HG03175 (cell line): Measurements from ENCODE around the gene CPVL.

Source experiments
- ATAC-seq: cut with Tn5 transposase; IDR thresholded peaks from one replicate; pipeline ENCODE4 v1.9.1; 2021; ENCODE audit warnings: mild to moderate bottlenecking, moderate library complexity; ENCODE audit not compliant: unreplicated experiment

CPVL gene

DNA sequence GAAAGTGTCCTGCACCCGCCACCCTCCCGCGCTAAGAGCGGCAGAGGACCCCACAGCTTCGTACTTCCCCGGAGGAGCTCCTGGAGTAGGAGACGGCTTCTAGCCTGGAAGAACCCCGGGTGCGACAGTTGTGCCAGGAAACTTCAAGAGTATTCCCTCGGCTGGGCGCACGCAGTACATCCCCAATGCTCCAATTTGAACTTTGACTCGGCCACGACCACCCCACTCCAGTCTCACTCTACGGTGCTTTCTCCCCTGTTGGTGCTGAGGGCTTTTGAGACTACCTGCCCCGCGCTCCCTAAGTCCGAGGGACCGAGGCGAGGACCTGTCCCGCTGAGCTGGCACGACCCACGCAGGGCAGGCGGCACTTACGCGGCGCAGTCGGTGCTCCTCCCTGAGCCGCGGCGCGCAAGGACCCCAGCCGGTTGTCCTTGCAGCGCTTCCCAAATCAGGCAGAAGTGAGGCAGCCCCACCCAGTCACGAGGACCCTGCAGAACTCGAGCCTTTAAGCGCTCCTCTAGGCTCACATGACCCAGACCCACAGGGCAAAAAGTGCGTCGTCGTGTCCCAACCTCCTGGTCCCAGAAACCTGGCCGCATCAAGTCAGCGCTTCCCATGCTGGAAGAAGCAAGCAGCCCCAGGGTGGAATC is at the start of gene CPVL:
CPVL (minus strand) TSS at position 481 of the 650 bp plus-strand sequence. CDS start 25,476 bp downstream, outside the sequence.
- ATAC-seq, result no peak

DNA sequence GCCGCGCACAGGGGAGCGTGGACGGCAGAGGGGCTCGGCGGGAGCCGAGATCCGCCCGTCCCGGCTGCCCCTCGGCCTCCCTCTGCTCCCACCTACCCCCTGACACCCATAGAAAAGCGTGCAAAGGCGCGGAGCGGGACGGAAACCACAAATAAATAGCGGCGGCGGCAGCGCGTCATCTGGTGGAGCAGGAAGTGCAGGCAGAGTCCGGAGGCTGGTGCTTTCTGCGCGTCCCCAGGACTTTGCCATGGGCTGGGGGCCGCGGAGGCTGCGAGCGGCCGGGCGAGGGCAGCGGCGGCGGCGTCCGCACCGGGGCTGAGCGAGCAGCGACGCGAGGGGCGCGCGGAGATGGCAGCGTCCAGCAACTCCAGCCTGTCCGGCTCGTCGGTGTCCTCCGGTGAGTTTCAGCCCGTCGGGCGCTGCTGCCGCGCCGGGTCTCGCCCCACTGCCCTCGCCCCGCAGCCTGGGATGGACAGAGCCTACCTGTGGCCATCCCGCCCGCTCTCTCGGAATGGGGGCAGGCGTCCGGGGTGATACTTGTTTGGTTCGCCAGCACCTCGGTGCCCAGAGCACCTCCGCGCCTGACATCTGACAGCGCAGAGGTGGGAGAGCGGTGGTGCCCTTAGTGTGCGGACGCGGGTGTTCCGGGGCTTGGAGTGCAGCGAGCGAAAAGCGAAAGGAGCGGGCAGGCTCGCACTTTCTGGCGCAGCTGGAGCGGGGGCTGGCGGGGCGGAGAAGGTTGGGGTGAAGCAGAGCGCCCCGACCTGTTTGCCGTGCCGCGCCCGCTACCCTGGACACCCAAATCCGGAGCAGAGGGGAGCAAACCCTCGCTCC is 48.5 kb upstream of the CPVL start, which contains the start of gene CHN2:
CHN2 (plus strand) TSS at position 182 of the 834 bp plus-strand sequence.
- ATAC-seq, result peak; percentile 48

DNA sequence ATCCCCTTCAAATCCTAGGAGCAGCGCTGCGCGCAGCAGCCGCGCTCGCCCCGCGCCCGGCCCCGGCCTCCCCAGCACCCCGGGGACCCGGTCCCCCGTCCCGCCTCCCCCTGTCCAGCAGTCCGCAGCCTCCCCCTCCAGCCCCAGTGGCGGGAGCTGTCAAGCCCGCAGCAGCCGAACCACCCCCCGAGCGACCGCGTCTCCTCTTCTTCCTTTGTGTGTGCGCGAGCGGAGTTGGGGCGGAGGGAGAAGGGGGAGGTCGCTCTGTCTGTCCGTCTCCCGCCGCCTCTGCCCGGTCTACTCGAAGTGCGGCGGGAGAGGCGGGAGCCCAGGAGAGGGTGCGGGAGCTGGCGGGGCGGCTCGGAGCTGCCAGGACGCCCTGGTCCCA is 47.9 kb upstream of the CPVL start:
- peak; percentile 8 for ATAC-seq

DNA sequence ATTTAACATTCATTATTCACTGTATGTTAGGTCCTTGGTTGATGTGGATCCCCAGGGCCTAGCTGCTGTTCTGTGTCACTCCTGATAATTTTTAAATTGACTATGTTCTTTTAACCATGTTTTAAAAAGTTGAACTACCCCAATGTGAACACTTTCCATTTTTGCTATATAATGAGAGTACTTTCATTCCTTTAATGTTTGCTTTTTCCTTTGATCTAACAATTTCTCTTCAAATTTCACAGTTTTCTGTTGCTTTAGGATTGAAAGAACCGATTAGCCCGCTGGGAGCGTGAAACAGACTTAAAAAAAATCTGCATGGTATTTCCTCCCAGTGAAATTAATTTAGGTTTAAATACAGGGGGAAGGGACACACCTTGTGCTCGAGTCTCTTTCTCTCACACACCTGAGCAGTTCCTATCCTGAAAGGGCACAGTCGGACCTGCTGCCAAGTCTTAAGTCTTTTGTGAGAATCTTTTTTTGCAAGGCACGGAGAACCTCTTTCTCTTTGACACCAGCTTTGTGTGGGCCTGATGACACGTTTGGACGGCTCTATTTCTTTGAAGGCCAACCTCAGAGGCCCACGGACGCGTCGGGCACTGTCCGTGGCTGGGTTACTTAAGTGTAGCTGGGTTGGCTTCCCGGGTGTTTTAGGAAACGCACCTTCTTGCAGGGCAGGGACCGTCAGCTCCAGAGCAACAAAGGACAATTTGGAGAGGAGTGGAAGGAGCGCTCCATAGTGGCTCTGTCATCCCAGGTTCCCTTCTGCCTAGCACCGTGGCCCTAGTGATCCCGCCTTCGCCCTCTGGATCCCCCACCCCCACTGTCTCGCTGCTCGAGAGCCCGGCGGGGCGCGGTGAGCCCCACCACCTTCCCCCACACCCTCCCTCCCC is 47.2 kb upstream of the CPVL start:
- ATAC-seq, result no peak

DNA sequence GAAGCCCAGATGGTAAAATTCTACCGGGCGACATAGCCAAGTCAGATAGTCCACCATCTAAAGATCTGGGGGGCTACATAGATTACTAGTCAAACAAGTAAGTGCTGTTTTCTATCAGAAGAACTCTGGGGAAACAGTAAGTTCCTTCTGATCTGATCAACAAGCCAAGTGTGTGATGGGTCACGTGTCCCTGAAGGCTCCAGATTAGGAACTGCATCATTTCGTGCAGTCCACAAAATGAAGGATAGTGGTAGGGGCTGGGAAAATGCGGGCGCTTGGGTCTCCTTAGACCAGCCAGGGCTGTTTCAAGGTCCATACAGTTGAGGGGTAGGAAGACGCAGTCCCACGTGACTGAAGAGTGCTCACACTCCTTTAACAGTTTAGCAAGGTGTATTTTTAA is 46.5 kb upstream of the CPVL start:
- no peak for ATAC-seq

DNA sequence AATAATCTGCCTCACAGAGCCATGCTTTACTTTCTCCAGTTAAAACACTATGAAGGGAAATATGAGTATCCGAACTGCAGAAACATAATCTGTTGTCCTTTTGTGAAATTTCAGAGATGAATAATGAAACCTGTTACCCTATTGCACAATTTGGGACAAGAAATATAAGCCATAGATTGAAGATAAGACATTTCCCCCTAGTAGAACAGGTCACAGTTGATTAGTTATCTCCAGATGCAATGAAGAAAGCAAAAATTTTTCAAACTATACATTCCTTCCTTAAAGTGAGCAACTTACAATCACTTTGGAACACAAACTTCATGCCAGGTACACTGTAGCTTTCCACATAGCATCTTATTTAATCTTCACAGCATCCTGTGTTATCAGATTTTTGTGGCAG is 46.0 kb upstream of the CPVL start:
- ATAC-seq, result no peak

DNA sequence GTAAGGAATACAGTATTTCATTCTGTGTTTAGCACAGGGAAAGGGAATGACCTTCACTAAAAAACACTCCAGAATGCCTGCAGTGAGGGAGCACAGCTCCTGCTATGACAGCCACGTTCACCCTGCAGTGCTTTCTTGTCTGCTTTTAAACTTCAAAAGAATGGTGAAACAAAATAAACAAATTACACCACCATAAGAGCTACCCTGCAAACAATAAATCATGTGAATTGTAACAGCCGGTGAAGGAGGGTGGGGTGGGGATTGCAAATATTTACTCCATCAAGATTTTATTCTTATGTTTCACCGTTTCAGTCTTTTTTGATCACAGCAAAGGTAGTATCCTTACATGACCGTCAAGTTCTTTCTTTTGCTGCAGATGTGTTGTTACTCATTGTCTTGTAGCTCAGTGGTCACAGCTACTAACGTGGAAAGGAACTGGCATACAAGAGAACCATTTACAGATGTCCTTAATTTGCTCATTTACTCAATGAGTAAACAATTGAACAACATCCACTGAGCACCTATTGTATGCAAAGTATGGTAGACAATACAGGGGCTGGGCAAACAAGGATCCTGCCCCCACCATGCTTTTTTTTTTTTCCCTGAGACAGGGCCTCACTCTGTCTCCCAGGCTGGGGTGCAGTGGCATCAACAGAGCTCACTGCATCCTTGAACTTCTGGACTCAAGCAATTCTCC is 44.2 kb upstream of the CPVL start:
- ATAC-seq, result no peak

DNA sequence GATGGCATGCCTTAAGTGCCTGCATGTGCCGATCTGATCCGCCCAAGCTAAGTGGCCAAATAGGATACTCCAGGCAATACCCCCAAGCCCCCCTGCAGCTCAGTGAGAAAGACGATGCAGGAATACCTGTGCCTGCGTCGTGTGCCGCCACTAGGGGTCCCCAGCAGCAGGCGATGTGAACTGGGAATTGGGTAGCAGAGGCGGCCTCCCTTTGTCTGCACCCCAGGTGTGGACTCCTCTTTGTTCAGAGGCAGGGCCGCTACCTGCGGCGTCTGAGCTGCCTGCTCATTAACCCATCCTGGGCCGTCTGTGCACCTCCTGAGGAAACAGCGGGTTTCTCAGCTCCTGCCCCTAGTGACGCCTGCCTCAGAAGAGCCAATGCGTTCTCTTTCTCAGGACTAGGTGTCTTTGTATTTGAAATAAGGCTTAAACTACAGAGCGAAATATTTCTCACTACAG is 43.4 kb upstream of the CPVL start:
- no peak for ATAC-seq

DNA sequence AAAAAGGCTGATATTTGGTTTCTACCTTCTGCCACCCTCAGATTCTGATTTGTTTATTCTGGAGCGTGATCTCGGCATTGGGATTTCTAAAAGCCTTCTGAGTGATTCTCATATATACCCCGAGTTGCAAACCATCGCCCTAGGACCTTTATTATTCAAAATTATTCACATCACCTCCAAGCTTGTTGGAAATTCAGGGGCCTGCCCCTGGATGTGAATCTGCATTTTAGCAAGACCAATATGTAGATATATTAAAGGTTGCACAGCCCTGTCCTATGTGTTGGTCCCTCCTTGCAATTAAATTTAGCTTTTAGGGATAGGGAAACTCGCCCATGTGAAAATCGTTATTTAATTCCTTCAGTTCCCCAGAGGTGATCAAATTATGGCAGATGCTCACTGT is 39.3 kb upstream of the CPVL start:
- ATAC-seq, result no peak

DNA sequence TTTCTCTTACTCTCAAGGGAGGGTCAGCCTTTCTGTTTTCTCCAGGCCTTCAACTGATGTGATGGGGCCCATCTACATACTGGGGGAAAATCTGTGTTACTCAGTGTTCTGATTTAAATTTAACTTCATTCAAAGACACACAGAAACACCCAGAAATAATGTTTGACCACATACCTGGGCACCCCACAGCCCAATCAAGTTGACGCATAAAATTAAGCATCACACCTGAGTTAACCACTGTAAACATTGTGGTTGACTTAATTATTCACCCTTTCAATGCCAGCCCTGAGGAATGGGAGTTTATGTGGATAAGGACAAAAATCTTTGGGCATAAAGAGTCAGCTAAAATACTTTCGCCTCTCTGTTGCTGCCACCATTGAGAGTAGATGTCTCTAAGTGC is 38.3 kb upstream of the CPVL start:
- no peak for ATAC-seq

DNA sequence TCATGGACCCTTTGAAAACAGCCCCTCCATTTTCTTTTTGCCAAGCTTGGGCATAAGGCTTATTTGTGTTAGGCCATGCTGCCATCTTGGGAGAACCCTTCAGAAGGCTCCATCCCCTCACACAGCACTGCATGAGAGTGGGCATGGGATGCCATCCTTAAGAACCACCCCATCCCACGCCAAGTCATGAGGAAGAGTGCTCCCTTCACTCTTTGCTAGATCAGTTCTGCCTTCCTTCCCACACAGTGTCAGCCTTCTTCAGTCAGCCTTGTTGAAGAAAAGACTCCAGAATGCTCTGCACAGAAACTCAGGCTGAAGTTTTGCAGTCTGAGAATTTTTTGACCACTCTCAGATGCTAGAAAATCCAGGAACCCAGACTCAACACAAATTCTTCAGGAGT is 32.8 kb upstream of the CPVL start:
- ATAC-seq, result no peak

DNA sequence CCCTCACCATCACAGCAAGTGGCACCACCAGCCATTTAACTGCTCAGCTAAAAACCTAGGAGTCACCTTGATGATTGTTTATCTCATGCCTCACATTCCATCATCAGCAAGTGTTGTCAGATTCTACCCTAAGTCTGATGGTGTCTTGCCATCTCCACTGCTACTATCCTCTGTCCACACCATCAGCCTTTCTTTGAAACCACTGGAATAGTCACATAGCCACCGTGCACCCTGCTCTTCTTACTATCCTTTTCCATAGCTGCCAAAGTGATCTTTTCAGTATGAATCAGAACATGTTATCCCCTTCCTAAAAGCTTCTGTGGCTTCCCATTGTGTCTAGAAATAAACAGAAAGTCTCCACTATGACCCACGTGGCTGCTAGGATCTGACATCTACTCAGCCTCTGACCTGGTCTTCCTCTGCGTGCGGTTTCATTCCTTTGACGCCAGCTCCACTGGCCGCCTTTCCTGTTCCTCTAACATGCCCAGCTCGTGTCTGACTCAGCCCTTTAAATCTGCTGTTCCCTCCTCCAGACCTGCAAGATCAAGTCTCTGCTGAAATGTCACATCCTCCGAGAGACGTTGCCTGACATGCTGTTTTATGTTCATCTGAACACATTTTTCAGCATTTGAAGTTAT is 31.7 kb upstream of the CPVL start:
- no peak for ATAC-seq

DNA sequence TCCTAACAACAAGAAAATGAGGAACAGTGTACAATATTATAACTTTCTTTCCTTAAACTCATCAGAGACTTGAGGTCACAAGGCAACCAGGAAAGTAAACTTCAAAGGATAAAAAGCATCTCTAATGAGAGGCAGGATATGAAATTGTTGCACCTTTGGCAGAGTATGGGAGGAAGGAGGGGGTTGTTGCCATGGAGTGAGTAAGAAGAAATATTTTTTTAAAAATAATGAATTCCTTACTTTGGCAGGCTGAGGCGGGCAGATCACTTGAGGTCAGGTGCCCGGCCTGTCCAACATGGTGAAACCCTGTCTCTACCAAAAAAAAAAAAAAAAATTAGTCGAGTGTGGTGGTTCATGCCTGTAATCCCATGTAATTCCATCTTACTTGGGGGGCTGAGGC is 27.1 kb upstream of the CPVL start:
- no peak for ATAC-seq

DNA sequence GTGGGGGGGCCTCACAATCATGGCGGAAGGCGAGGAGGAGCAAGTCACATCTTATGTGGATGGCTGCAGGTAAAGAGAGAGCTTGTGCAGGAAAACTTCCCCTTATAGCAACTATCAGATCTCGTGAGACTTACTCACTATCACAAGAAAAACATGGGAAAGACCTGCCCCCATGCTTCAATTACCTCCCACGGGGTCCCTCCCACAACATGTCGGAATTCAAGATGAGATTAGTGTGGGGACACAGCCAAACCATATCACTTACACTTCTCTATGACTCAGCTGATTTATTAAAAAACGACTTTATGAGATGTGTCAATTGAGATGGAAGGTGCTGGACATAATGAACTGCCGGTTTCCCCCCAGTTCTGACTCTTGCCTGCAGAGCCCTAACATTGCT is 24.4 kb upstream of the CPVL start:
- ATAC-seq, result no peak

DNA sequence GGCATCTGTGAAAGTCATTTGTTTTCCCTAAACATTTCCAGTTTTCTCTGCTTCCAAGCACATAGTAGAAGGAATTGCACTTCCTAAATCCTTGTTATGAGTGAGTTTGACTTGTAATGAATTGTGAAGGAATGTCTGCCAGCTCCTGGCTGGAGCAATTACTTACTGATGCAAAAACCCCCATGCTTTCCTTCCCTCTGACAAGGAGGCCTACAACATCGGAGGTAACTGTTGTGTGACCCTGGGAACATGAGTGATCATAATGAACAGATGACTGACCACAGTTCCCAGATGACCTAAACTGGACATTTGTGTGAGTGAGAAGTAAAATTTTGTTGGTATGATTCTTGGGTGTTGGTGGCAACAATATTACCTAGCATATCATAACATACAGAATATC is 21.4 kb upstream of the CPVL start:
- no peak for ATAC-seq

DNA sequence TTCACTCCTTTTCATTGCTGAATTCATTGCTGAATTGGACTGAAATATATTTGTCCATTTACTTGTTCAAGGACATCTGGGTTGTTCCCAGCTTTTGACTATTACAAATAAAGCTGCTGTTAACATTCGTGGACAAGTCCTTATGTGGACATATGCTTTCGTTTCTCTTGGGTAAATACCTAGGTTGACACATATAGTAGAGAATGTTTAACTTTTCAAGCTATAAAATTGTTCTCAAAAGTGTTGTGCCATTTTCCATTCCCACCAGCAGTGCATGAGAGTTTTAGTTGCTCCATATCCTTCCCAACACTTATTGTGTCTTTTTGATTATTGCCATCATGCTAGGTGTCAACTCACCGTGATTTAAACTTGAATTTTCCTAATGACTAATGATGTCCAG is 17.5 kb upstream of the CPVL start:
- no peak for ATAC-seq

DNA sequence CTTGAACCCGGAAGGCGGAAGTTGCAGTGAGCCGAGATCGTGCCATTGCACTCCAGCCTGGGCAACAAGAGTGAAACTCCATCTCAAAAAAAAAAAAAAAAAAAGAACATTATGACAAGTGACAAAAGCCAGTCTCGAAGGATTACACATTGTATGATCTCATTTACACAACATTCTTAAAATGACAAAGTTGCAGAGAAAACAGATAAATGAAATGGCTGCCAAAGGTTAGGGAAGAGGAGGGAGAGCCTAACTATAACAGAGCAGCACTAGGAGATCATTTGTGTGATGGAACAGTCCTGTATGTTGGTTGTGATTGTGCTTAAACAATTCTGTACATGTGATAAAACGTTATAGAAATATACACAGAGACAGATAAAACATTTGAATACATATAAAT is 16.2 kb upstream of the CPVL start:
- ATAC-seq, result no peak

DNA sequence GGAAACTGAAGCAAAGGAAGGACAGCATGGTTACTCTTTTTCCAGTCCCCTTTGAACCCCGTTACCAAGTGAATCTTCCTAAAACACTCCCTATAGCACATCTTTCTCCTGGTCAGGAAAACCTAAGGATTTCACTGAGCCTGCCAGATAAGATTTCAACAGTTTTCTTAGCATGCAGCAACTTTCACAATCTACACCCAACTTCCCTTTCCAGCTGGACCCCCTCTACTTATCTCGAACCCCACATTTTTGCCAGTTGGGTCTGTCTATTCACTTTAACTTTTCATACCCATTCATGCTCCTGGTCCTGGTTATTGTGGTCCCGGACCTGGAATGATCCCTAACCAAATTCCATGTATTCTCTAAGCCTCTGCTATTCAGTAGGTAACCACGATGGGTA is 14.9 kb upstream of the CPVL start:
- ATAC-seq, result no peak

DNA sequence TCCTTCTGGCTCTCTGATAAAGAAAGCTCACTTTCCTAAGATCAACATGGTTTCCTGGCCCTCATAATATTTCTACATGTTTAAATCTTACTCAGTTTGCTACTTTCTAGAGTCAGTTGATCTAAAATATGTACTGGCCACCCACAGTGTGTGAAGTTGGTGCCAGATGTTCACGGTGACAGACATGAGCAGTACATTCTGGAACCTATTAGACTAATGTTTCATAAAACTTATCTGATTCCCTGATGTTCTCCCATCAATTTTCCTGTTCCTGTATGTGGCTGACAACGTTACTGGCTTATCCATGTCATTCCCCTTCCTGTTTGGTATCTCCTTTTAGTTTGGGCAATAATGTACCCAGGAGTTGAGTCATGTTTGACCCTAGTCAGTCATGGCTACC is 13.7 kb upstream of the CPVL start:
- ATAC-seq, result no peak

DNA sequence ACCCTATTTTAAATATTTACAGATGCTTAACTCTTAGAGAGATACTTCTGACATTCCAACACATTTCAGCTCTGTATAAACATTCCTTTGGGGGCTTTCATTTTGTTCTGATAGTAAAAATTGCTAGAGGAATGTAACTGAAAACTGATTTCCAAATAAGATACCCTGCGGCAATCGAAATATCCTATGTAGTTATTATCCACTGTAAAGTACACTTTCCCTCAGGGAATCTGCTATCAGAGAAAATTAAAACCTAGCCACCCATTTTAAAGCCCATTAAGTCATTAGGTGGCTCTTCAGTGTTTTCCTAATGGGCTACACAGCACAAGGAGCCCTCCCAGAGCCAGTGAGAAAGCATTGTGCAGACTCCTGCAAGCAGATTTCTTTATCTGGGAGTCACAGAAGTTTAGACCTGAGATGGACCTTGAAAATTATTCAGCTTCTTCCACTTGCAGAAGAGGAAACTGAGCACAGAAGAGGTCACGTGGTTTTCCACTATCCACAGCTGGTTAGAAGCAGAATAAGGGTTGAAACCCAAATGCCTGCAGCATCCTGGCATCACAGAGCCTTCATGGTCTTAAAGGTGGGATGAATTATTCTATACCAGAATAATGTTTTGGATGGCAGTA is 12.6 kb upstream of the CPVL start:
- ATAC-seq, result no peak
